GM19455 (cell line): ENCODE results near the gene AIMP2.
A peak's percentile ranks its signal among the peaks of the same experiment; 100 is the strongest.
"Not testable (repeated sequence)": the region's sequence is repeated elsewhere in the genome, so short reads cannot be mapped to it uniquely, and the experiment has no call there.

ENCODE experiments used
- ATAC-seq: cut with Tn5 transposase; IDR thresholded peaks from one replicate; pipeline ENCODE4 v1.9.1; 2021; ENCODE audit not compliant: unreplicated experiment

The AIMP2 gene

DNA sequence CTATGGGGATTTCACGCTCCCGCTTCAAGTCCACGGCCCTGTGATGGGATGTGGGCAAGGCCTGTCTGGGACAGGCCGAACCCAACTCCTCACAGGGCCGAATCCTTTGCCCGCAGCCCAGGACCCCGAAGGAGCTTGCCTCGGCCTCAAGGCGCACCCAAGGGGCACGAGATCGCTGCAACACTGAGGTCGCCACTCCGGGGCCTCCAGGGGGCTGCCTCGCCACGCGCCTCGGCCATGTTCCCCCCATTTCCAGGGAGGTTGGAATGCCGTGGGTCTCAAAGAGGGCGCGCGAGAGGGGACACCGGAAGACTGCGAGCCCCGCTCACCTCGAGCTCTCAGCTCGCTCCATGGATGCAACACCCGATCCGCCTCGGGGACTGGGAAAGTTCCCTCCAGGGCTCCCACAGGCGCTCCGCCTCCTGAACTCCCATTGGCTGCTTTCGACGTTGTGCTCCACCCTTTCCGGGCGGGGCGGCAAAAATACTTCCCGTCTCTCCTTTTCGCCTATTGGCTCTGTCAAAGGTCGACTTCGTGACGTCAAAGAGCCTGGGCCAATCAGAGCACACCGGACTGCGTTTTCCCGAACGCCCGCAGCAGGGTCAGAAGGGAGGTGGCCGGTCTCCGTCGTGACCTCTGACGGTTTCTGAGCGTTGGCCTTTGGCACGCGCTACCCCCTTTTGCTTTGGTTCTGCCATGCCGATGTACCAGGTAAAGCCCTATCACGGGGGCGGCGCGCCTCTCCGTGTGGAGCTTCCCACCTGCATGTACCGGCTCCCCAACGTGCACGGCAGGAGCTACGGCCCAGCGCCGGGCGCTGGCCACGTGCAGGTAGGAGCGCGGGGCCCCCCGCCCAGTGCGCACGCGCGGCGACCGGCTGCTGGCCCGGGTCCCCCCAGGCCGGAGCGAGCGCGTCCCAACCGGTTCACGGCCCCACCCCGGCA, at the start of gene AIMP2, which contains the start of gene PMS2:
AIMP2 (plus strand) TSS at position 605 of the 944 bp plus-strand sequence; CDS start at position 697, 92 bp downstream.
PMS2 (minus strand) TSS at position 382 of the 944 bp plus-strand sequence; CDS start at position 352, 30 bp downstream.
- peak; percentile 98 for ATAC-seq

DNA sequence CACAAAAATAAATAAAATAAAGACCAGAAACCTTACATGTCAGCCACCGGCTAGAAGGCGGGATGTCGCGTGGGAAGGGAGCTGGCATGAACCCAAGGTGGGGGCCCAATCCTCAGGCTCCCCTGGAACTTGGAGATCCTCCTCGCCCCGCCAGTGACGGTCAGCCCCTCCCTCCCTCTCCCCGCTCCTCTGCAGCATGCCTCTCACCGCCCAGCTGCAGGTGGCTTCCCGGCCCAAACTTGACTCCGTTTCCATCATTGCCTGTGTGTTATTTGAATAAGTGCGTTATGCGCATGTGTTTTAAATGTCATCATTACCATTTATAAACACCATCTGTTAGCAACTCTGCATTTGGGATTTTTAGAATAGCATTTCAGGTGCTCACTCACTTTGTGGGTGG, 45.9 kb upstream of the AIMP2 start:
- not testable (repeated sequence) for ATAC-seq

GRCh38 chr7:5963810-5964209, 45.3 kb upstream of the AIMP2 start:
- ATAC-seq: not testable (repeated sequence)

- not testable (repeated sequence) for ATAC-seq
Observed at GRCh38 chr7:5970347-5970911, 38.6 kb upstream of the AIMP2 start, which contains the start of gene RSPH10B. Gene RSPH10B (minus strand): TSS chr7:5970689. CDS start chr7:5967116, 3,573 bp downstream.

- not testable (repeated sequence) for ATAC-seq
Observed at GRCh38 chr7:5973580-5973979, 35.5 kb upstream of the AIMP2 start.

- ATAC-seq: not testable (repeated sequence)
Observed at GRCh38 chr7:5979680-5980314, 29.3 kb upstream of the AIMP2 start.

GRCh38 chr7:5987061-5987460, 22.0 kb upstream of the AIMP2 start:
- not testable (repeated sequence) for ATAC-seq

DNA sequence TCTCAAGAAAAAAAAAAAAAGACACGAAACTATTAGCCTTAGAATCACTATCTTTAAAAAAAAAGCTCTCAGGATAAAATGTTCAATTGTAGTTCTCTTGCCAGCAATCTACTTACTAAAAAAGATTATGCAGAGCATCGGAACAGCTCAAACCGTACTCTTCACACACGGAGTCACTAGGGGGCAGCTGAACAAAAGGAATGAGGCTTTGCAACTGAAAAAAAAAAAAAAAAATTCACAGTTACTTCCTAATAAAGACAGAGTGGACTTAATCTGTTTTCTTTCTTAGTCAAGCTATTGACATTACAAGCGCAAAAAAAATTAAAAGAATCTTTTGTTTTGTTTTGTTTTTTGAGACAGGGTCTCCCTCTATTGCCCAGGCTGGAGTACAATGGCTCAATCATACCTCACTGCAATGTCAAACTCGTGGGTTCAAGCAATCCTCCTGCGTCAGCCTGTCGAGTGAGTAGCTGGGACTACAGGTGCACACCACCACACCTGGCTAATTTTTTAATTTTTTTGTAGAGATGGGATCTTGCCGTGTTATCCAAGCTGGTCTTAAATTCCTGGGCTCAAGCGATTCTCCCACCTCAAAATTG, 11.8 kb upstream of the AIMP2 start:
- no peak for ATAC-seq

GRCh38 chr7:6007386-6007785, 1.7 kb upstream of the AIMP2 start:
- no peak for ATAC-seq

GRCh38 chr7:6007835-6008590, 1.1 kb upstream of the AIMP2 start:
- not testable (repeated sequence) for ATAC-seq

GRCh38 chr7:6010370-6010769, 1.3 kb downstream of the AIMP2 start:
- not testable (repeated sequence) for ATAC-seq

DNA sequence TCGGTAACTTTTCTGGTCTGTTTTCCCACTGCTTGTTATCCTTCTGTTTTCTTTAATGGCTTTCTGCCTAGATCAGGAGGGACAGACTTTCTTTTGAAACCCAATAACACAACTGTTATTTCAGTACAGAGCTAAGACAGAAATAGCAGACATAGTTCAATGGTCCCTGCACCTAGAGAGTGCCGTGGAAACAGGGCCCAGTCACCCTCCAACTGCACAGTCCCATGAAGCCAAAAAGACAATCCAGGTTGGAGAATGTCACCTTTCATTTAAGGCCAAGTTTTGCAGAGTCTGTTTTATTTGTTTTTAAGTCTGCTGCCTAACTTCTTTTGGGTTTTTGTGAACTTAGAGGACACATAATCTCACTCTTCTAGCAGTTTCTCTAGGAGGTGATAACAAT, 2.5 kb downstream of the AIMP2 start:
- no peak for ATAC-seq

DNA sequence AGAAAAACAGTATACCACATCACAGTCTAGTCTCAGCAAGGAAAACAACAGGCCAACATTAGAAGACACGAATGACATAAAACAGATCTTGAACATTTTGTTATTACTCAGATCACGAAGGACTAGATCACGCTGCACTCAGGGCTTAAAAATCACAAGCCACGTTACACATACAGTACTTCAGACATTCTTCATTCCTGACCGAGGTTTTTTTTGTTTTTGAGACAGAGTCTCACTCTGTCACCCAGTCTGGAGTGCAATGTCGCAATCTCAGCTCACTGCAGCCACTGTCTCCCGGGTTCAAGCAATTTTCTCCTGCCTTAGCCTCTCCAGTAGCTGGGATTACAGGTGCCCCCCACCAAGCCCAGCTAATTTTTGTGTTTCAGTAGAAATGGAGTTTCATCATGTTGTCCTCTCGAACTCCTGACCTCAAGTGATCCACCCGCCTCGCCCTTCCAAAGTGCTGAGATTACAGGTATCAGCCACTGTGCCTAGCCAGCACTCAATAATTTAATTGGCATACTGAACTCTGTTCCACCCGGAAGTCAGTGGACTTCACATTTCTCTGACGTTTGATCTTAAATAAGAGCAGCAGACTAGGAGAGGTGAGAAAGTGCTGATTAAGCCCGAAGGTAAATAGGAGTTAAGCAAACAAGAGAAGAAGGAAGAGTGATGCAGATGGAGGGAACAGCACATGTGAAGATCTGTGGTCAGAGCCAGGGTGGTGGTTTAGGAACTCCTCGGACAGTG, 3.5 kb downstream of the AIMP2 start:
- ATAC-seq: no peak

DNA sequence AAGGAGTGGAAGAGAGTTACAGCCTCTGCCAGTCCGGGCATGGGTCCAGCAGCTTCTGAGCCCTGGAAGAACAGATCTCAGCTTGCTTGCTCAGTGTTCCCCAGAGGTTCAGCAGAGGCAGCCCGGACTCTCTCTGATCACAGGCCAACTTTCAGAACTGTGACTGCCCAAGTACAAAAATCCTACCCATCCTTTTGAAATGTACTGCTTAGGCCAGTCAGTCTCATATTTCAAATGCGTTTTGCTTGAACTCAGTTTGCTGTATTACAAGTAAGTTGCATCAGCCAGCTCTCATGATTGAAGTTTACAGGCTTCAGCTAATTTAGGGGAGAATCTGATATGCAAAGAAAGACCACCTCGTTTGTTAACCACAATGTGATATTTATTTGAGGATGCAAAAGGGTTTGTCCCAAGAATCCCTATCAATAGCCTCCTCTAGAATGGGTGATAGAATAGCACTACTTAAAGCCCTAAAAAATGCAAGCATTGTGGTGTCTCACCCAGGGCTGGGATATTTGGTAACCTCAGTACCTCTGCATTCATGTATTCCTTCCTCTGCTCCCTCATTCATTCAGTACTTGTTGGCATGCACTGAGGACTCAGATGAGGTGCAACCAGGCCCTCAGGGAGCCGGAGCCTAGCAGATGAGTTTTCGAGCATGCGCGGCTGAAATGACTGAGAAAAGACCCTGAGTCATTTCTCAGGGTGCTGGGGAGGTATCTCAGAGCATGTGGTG, 7.0 kb downstream of the AIMP2 start:
- ATAC-seq: no peak

GRCh38 chr7:6016653-6016966, 7.5 kb downstream of the AIMP2 start:
- no peak for ATAC-seq

- no peak for ATAC-seq
Observed at GRCh38 chr7:6020371-6021286, 11.6 kb downstream of the AIMP2 start.

GRCh38 chr7:6022707-6023106, 13.6 kb downstream of the AIMP2 start:
- no peak for ATAC-seq

- no peak for ATAC-seq
Observed at GRCh38 chr7:6023974-6024435, 14.9 kb downstream of the AIMP2 start.
